Activated naive CD8-positive, alpha-beta T cell treated with anti-CD3 and anti-CD28 coated beads, Interleukin-2, amount 50 U/mL, for 24 hours (primary cell): Measurements from ENCODE around the gene FHOD1.

ENCODE experiments used
- ATAC-seq: fragments of 150-1000 bp; cut with Tn5 transposase; one replicate; pipeline ENCODE4 v1.10.0; 2021
- DNase-seq: peaks from one replicate; pipeline ENCODE4 v3.0.0; 2021
- H3K27ac Mint-ChIP-seq: one replicate; pipeline ENCODE4 v1.8.0; 2021; ENCODE audit warnings: mild to moderate bottlenecking, mixed read lengths
- H3K27me3 Mint-ChIP-seq: one replicate; pipeline ENCODE4 v1.8.0; 2021; ENCODE audit warnings: mixed read lengths
- H3K36me3 Mint-ChIP-seq: one replicate; pipeline ENCODE4 v1.8.0; 2021; ENCODE audit warnings: low read depth, mixed read lengths
- H3K4me1 Mint-ChIP-seq: one replicate; pipeline ENCODE4 v1.8.0; 2021; ENCODE audit warnings: mixed read lengths
- H3K4me3 Mint-ChIP-seq: one replicate; pipeline ENCODE4 v1.8.0; 2021; ENCODE audit warnings: mild to moderate bottlenecking, moderate library complexity, mixed read lengths
- H3K9me3 Mint-ChIP-seq: one replicate; pipeline ENCODE4 v1.8.0; 2021; ENCODE audit warnings: mixed read lengths

FHOD1 gene

DNA sequence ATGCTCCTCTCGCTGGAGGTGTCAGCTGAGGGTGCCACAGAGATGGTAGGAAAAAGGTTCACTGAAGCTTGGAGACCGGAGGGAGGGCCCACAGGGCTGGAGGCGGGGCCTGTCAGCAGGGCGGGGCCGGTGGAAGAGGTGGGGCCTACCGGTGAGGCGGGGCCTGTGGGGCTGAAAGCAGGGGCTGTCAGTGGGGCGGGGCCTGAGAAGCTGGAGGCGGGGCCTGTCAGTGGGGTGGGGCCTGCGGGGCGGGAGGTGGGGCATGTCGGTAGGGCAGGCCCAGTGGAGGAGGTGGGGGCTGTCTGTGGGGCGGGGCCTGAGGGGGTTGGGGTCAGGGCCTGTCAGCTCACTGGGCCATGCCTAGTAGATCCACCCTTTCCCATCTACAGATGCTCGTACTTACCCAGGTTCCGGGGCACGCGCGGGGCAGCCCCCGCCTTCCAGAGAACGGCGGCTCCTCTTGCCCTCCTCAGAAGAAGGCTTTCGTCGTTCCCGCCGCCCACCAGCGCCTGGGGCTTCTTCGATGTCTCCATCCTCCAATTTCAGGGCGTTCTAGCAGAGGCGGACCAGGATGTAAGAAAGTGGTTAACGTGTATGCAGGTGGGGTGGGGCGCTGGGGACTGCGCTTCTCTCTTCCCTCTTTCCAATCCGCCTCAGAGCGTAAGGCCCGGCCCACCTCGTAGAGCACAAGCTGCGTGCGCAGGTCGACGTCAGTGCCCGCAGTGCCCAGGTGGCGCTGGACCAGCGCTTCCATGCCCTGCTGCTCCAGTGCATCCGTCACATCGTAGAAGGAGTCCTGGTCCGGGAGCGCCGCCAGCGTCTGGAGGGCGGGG is 10.5 kb downstream of the FHOD1 start:
- Mint-ChIP-seq H3K27me3 (no peaks in the 10 kb centered on the region), H3K4me3 (no peak overlapping the region), H3K27ac (peak overlapping the region; percentile 75)

GRCh38 chr16:67235816-67236562 is 11.3 kb downstream of the FHOD1 start:
- ATAC-seq (peak; percentile 18), DNase-seq (no peak)
- peaks cover 6% of the 10 kb centered on the region for H3K4me1 Mint-ChIP-seq
- no peak overlapping the region for H3K4me3 Mint-ChIP-seq
- H3K27me3 Mint-ChIP-seq = no peaks in the 10 kb centered on the region
- peaks cover 50% of the 10 kb centered on the region for H3K36me3 Mint-ChIP-seq
- peak overlapping the region; percentile 75 for H3K27ac Mint-ChIP-seq
- H3K9me3 Mint-ChIP-seq = no peaks in the 10 kb centered on the region

More for the DNA sequence above, 10.5 kb downstream of the FHOD1 start:
- Mint-ChIP-seq H3K36me3 (peaks cover 45% of the 10 kb centered on the region), H3K4me1 (peaks cover 14% of the 10 kb centered on the region), H3K9me3 (no peaks in the 10 kb centered on the region)
- peak; percentile 87 for DNase-seq
- ATAC-seq = peak; percentile 75

DNA sequence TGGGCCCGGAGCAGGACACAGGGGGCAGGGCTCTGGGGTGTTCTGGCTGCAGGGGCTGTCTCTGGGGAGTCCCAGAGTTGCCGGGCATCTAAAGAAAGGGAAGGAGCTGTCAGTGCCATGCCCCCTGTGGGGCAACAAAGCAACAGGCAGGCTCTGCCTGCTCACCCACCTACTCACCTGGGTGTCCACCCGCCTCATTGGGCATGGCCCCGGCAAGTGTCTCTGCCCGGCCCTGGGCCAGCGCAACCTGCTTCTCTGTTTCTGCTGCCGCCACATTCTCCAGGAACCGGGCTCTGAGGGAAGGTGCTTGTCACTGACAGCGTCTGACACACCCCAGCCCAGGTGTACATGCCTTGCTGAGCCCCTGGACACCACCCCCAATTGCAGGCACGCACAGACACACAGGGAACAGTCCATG is 13.1 kb downstream of the FHOD1 start:
- Mint-ChIP-seq H3K4me3 (no peak overlapping the region), H3K4me1 (peaks cover 5% of the 10 kb centered on the region), H3K36me3 (peaks cover 61% of the 10 kb centered on the region), H3K9me3 (no peaks in the 10 kb centered on the region), H3K27me3 (no peaks in the 10 kb centered on the region), H3K27ac (no peak overlapping the region)
- no peak for ATAC-seq
- DNase-seq = no peak

- ATAC-seq = no peak
- Mint-ChIP-seq H3K27me3 (no peaks in the 10 kb centered on the region), H3K4me3 (no peak overlapping the region), H3K4me1 (peaks cover 5% of the 10 kb centered on the region), H3K27ac (no peak overlapping the region), H3K9me3 (no peaks in the 10 kb centered on the region), H3K36me3 (peaks cover 62% of the 10 kb centered on the region)
- no peak for DNase-seq
Measured at GRCh38 chr16:67233596-67233995, 13.7 kb downstream of the FHOD1 start.

- DNase-seq = no peak
- H3K36me3 Mint-ChIP-seq = peaks cover 49% of the 10 kb centered on the region
- H3K27ac Mint-ChIP-seq = peak overlapping the region; percentile 29
- H3K9me3 Mint-ChIP-seq = no peaks in the 10 kb centered on the region
- no peak for ATAC-seq
- no peak overlapping the region for H3K4me3 Mint-ChIP-seq
- H3K4me1 Mint-ChIP-seq = peaks cover 23% of the 10 kb centered on the region
- H3K27me3 Mint-ChIP-seq = peaks cover 3% of the 10 kb centered on the region
Measured at GRCh38 chr16:67230809-67231660, 16.2 kb downstream of the FHOD1 start.

DNA sequence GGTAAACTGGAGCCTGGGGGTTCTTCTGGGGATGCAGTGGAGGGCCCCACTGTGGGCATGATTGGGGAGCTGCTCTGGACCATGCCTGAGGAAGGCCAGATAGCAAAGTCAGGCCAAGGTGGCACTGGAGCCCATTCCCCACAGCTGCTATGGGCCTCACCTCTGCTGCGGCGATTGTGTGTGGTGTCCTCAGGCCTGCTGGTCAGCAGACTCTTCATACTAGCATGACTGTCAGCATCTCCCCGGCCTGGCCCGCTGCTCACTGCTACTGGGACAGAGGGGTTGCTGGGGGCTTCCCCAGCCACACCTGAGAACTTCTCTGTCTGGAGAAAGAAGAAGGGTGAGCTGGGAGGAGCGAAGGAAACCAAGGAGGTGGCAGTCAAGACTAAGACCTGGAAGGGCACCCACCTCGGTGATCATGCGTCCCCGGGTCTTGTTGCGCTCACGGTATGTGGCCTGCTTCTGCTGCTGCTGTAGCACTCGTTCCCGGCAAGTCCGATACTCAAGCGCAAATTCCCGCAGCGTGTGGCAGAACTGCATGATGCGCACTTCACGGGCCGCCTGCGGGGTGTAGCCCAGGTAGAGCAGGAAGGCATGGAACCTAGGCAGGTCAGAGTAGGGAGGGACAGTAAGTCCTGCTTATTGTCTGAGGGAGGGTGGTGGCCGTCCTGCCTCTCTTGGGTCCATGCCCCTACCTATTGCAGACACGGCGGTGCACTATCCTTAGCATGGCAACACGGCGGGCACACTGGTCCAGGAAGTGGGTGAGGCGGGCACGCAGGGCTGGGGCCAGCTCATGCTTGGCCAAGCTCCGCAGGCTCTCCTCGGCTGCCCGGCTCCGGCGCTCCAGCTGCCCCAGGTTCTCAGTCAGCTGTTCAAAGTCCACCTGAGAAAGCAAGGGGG is 17.1 kb downstream of the FHOD1 start:
- H3K9me3 Mint-ChIP-seq = no peaks in the 10 kb centered on the region
- peaks cover 47% of the 10 kb centered on the region for H3K36me3 Mint-ChIP-seq
- DNase-seq (no peak), ATAC-seq (no peak)
- peaks cover 30% of the 10 kb centered on the region for H3K4me1 Mint-ChIP-seq
- H3K27me3 Mint-ChIP-seq = peaks cover 3% of the 10 kb centered on the region
- peak overlapping the region; percentile 6 for H3K4me3 Mint-ChIP-seq
- H3K27ac Mint-ChIP-seq = no peak overlapping the region

DNA sequence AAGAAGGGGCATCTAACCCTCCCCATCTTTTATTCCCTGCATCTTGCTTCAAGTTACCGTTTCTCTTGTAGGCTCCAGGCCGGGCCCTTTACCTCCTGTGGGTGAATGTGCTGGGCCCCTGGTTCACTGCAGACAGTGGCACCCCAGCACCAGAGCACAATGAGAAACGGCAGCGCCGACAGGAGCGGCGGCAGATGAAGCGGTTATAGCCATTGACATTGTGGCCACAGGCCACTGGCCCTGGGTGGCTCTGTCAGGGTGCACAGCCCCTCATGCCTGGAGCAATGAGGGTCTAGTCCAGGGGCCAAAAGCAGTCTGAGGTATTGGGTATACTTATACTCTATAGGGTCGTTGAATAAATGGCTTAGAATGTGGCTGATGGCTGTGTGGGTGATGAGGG is 18.4 kb downstream of the FHOD1 start:
- Mint-ChIP-seq H3K4me3 (peak overlapping the region; percentile 100), H3K27me3 (peaks cover 3% of the 10 kb centered on the region), H3K36me3 (peaks cover 43% of the 10 kb centered on the region)

GRCh38 chr16:67228034-67228785 is 19.1 kb downstream of the FHOD1 start:
- H3K9me3 Mint-ChIP-seq = no peaks in the 10 kb centered on the region
- H3K36me3 Mint-ChIP-seq = peaks cover 39% of the 10 kb centered on the region
- H3K27me3 Mint-ChIP-seq = peaks cover 3% of the 10 kb centered on the region
- H3K4me1 Mint-ChIP-seq = peaks cover 33% of the 10 kb centered on the region
- DNase-seq (no peak), ATAC-seq (no peak)
- H3K27ac Mint-ChIP-seq = peak overlapping the region; percentile 100
- peak overlapping the region; percentile 100 for H3K4me3 Mint-ChIP-seq

More for the DNA sequence above, 18.4 kb downstream of the FHOD1 start:
- no peaks in the 10 kb centered on the region for H3K9me3 Mint-ChIP-seq
- peaks cover 33% of the 10 kb centered on the region for H3K4me1 Mint-ChIP-seq
- no peak for ATAC-seq
- no peak overlapping the region for H3K27ac Mint-ChIP-seq
- DNase-seq = no peak

DNA sequence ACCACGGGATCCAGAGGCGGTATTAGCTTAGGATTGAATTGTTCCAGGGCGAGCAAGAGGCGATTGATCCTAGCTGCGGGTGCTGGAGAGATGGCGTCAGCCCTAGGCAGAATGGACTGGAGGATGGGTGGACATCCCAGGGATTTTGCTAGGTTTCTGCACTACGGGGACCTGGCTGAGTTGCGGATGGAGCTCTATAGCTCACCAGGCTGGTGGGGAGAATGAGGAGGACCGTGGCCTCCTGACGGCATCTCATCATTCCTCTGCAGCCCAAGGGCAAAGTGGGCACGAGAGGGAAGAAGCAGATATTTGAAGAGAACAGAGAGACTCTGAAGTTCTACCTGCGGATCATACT is 19.7 kb downstream of the FHOD1 start:
- DNase-seq (no peak), ATAC-seq (no peak)
- Mint-ChIP-seq H3K27ac (peak overlapping the region; percentile 100), H3K4me3 (peak overlapping the region; percentile 100), H3K36me3 (peaks cover 36% of the 10 kb centered on the region), H3K4me1 (peaks cover 33% of the 10 kb centered on the region), H3K9me3 (no peaks in the 10 kb centered on the region), H3K27me3 (peaks cover 3% of the 10 kb centered on the region)

DNA sequence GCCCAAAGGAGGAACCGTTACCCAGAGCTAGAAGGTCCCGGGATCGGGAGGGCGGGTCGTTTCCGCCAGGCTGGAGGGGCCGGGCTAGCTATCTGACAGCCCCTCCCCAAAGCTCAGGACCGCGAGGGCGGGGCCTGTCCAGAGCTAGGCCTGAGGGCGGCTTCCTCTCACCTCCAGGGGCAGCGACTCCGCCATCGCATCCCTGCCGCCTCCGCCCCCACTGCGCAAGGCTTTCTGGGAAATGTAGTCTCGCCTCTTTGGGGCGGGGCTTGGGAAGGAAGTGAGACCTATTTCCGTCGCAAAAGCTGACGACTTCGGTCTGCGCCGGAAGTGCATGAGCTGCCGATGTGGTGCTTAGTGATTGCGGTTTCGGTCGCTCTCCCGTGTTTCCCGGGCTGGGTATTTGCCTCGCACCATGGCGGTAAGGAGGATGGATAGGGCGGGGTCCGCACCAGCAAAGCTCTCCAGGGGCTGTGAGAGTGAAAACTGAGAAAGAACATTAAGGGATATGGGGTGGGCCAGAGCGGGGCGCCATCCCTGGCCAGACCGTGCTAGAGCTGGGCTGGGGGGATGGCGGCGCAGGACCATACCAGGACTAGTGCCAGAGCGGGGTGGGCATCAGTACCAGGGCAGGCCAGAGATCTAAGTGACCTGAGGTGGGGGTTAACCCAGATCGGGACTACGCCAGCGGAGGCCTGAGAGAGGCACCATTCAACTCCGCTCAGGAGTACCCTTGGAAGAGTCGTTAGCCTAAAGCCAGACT is 20.3 kb downstream of the FHOD1 start, which contains the start of gene TMEM208:
Gene TMEM208 (plus strand): TSS at position 327 of the 763 bp plus-strand sequence. CDS start 89 bp downstream, at position 416.
- peaks cover 3% of the 10 kb centered on the region for H3K27me3 Mint-ChIP-seq
- peak within 1 kb of the TSS; percentile 100 for H3K4me3 Mint-ChIP-seq
- H3K9me3 Mint-ChIP-seq = no peaks in the 10 kb centered on the region
- DNase-seq (peak; percentile 99), ATAC-seq (peak; percentile 92)
- peaks cover 33% of the 10 kb centered on the region for H3K36me3 Mint-ChIP-seq
- H3K27ac Mint-ChIP-seq = peak within 1 kb of the TSS; percentile 100
- peaks cover 33% of the 10 kb centered on the region for H3K4me1 Mint-ChIP-seq

- ATAC-seq = no peak
- peaks cover 28% of the 10 kb centered on the region for H3K36me3 Mint-ChIP-seq
- peaks cover 3% of the 10 kb centered on the region for H3K27me3 Mint-ChIP-seq
- peak overlapping the region; percentile 100 for H3K4me3 Mint-ChIP-seq
- peak overlapping the region; percentile 100 for H3K27ac Mint-ChIP-seq
- no peak for DNase-seq
- H3K4me1 Mint-ChIP-seq = peaks cover 33% of the 10 kb centered on the region
- no peaks in the 10 kb centered on the region for H3K9me3 Mint-ChIP-seq
Measured at GRCh38 chr16:67226295-67226803, 20.9 kb downstream of the FHOD1 start.

DNA sequence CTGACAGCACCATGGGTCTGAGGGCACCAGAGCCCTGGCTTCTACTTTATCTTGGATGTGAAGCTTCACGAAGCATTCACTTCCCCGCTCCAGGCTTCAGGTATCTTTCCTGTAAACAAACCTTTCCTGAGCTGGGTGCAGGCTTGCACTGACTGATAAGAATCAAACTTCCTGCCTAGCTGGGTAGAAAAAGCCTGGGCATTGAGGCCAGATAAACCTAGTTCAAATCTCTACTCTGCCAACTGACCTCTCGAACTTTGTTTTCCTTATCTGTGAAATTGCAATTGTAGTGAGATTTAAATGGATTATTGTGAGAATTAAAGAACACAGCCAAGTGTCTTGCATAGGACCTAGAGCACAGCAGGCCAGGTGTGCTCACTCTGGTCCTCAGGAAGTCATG is 23.3 kb downstream of the FHOD1 start:
- Mint-ChIP-seq H3K27ac (no peak overlapping the region), H3K27me3 (peaks cover 3% of the 10 kb centered on the region)

More for the DNA sequence above, 23.3 kb downstream of the FHOD1 start:
- DNase-seq = no peak
- Mint-ChIP-seq H3K36me3 (peaks cover 11% of the 10 kb centered on the region), H3K4me3 (no peak overlapping the region), H3K4me1 (peaks cover 33% of the 10 kb centered on the region), H3K9me3 (no peaks in the 10 kb centered on the region)
- no peak for ATAC-seq
